H9 (cell line): ENCODE results near the gene LIN28B. TPM values are rescaled to one million over a fixed set of nuclear protein-coding genes. Genes with fewer than 3 reads are reported as not detected.

Source experiments
- DNase-seq: peaks from one replicate; pipeline ENCODE4 v3.0.0-alpha.2; 2017
- H2AFZ ChIP-seq: one replicate; pipeline ENCODE4 v1.6.1; 2013; ENCODE audit warnings: mild to moderate bottlenecking, low read length, control low read depth, moderate library complexity
- H2AK5ac ChIP-seq: 2 replicates; pipeline ENCODE4 v1.6.1; 2013; ENCODE audit warnings: low read length, control low read depth, mixed read lengths; ENCODE audit not compliant: insufficient read length
- H2BK120ac ChIP-seq: one replicate; pipeline ENCODE4 v1.6.1; 2013; ENCODE audit warnings: low read depth, mild to moderate bottlenecking, low read length, control low read depth, inconsistent platforms; ENCODE audit not compliant: poor library complexity, severe bottlenecking
- H2BK12ac ChIP-seq: 2 replicates; pipeline ENCODE4 v1.6.1; 2013; ENCODE audit warnings: low read length, control low read depth, mixed read lengths, low read depth; ENCODE audit not compliant: insufficient read length
- H2BK15ac ChIP-seq: 2 replicates; pipeline ENCODE4 v1.6.1; 2013; ENCODE audit warnings: low read depth, low read length, control low read depth
- H2BK20ac ChIP-seq: one replicate; pipeline ENCODE4 v1.6.1; 2013; ENCODE audit warnings: low read depth, mild to moderate bottlenecking, low read length, control low read depth, inconsistent platforms; ENCODE audit not compliant: poor library complexity, severe bottlenecking
- H2BK5ac ChIP-seq: 2 replicates; pipeline ENCODE4 v1.6.1; 2013; ENCODE audit warnings: low read length, control low read depth, mixed read lengths; ENCODE audit not compliant: insufficient read length
- H3K14ac ChIP-seq: 2 replicates; pipeline ENCODE4 v1.6.1; 2013; ENCODE audit warnings: low read length, control low read depth; ENCODE audit not compliant: insufficient read depth
- H3K18ac ChIP-seq: 2 replicates; pipeline ENCODE4 v1.6.1; 2013; ENCODE audit warnings: low read depth, mild to moderate bottlenecking, mixed read lengths, low read length, control low read depth; ENCODE audit not compliant: insufficient read length
- H3K23ac ChIP-seq: 2 replicates; pipeline ENCODE4 v1.6.1; 2013; ENCODE audit warnings: low read length, control low read depth, mixed read lengths, low read depth; ENCODE audit not compliant: insufficient read length
- H3K23me2 ChIP-seq: 2 replicates; pipeline ENCODE4 v1.6.1; 2013; ENCODE audit warnings: low read depth, mild to moderate bottlenecking, mixed read lengths, low read length, control low read depth; ENCODE audit not compliant: insufficient read length, poor library complexity, severe bottlenecking
- H3K27ac ChIP-seq: 2 replicates; pipeline ENCODE4 v1.5.1; 2013; ENCODE audit warnings: low read length, control low read depth, mixed read lengths, low read depth; ENCODE audit not compliant: insufficient read length
- H3K27me3 ChIP-seq: 2 replicates; pipeline ENCODE4 v1.6.1; 2013; ENCODE audit warnings: low read length, control low read depth, inconsistent platforms; ENCODE audit not compliant: insufficient read depth
- H3K4ac ChIP-seq: 2 replicates; pipeline ENCODE4 v1.6.1; 2013; ENCODE audit warnings: low read depth, mild to moderate bottlenecking, control low read depth, inconsistent platforms, low read length, moderate library complexity
- H3K4me1 ChIP-seq: 2 replicates; pipeline ENCODE4 v1.6.1; 2013; ENCODE audit warnings: low read length, control low read depth, inconsistent platforms; ENCODE audit not compliant: insufficient read depth
- H3K4me2 ChIP-seq: 2 replicates; pipeline ENCODE4 v1.6.1; 2013; ENCODE audit warnings: low read length, control low read depth, mixed read lengths; ENCODE audit not compliant: insufficient read length, insufficient read depth
- H3K56ac ChIP-seq: 2 replicates; pipeline ENCODE4 v1.6.1; 2013; ENCODE audit warnings: low read depth, mild to moderate bottlenecking, mixed read lengths, low read length, control low read depth; ENCODE audit not compliant: insufficient read length
- H3K79me1 ChIP-seq: 2 replicates; pipeline ENCODE4 v1.6.1; 2013; ENCODE audit warnings: low read depth, mild to moderate bottlenecking, moderate library complexity, low read length, control low read depth, inconsistent platforms; ENCODE audit not compliant: insufficient read depth, poor library complexity, severe bottlenecking
- H3K79me2 ChIP-seq: 2 replicates; pipeline ENCODE4 v1.6.1; 2013; ENCODE audit warnings: low read length, control low read depth, inconsistent platforms; ENCODE audit not compliant: insufficient read depth
- H3K9ac ChIP-seq: 2 replicates; pipeline ENCODE4 v1.6.1; 2013; ENCODE audit warnings: low read length, control low read depth, mixed read lengths; ENCODE audit not compliant: insufficient read length; ENCODE audit errors: extremely low read depth
- H3K9me3 ChIP-seq: one replicate; pipeline ENCODE4 v1.6.1; 2013; ENCODE audit warnings: low read depth, low read length, inconsistent platforms; ENCODE audit not compliant: control insufficient read depth
- H3T11ph ChIP-seq: one replicate; pipeline ENCODE4 v1.6.1; 2013; ENCODE audit warnings: mild to moderate bottlenecking, low read length, control low read depth, inconsistent platforms
- H4K20me1 ChIP-seq: one replicate; pipeline ENCODE4 v1.6.1; 2013; ENCODE audit not compliant: control insufficient read depth, insufficient read length, insufficient read depth
- H4K5ac ChIP-seq: 2 replicates; pipeline ENCODE4 v1.6.1; 2013; ENCODE audit warnings: low read depth, mild to moderate bottlenecking, mixed read lengths, low read length, control low read depth; ENCODE audit not compliant: insufficient read length
- H4K8ac ChIP-seq: replicated peaks from 2 replicates; pipeline ENCODE4 v1.6.1; 2013; ENCODE audit warnings: low read length, control low read depth, mixed read lengths, low read depth; ENCODE audit not compliant: insufficient read length
- H4K91ac ChIP-seq: 2 replicates; pipeline ENCODE4 v1.6.1; 2013; ENCODE audit warnings: low read depth, mild to moderate bottlenecking, moderate library complexity, mixed read lengths, low read length, control low read depth; ENCODE audit not compliant: insufficient read length
- H3K27ac Mint-ChIP-seq, 3 experiments: 2 replicates in 2 of 3; 3 replicates in 1 of 3; pipeline ENCODE4 v1.8.0; 2020 to 2021; ENCODE audit warnings: mixed read lengths in 3 of 3, mild to moderate bottlenecking in 1 of 3, moderate library complexity in 1 of 3
- H3K27me3 Mint-ChIP-seq: 2 replicates; pipeline ENCODE4 v1.8.0; 2021; ENCODE audit warnings: low read depth, mild to moderate bottlenecking, moderate library complexity, mixed read lengths
- H3K36me3 Mint-ChIP-seq, 3 experiments: 2 replicates in 2 of 3; 3 replicates in 1 of 3; pipeline ENCODE4 v1.8.0; 2020 to 2021; ENCODE audit warnings: low read depth in 3 of 3, mixed read lengths in 3 of 3; ENCODE audit not compliant: insufficient read depth in 1 of 3
- H3K4me1 Mint-ChIP-seq, 2 experiments: 2 replicates each; pipeline ENCODE4 v1.8.0; 2020; ENCODE audit warnings: mixed read lengths in 2 of 2
- H3K4me3 Mint-ChIP-seq, 2 experiments: 2 replicates in 1 of 2; 3 replicates in 1 of 2; pipeline ENCODE4 v1.8.0; 2020 to 2021; ENCODE audit warnings: mild to moderate bottlenecking in 2 of 2, mixed read lengths in 2 of 2, moderate library complexity in 1 of 2
- H3K9me3 Mint-ChIP-seq, 2 experiments: 2 replicates in 1 of 2; 3 replicates in 1 of 2; pipeline ENCODE4 v1.8.0; 2020; ENCODE audit warnings: mild to moderate bottlenecking in 2 of 2, mixed read lengths in 2 of 2, moderate library complexity in 1 of 2
- CTCF ChIP-seq: fragments of 200-600 bp; sonication (generic); conservative IDR thresholded peaks from 3 replicates; pipeline ENCODE4 v1.8.0; 2021; ENCODE audit warnings: antibody characterized with exemption, mild to moderate bottlenecking
- WGBS: extraction: QIAGEN DNeasy Blood & Tissue Kit; methylation state at CpG from one replicate; pipeline ENCODE4 v1.1.7; 2013; ENCODE audit warnings: missing lambda C conversion rate, low lambda C conversion rate, mixed read lengths; ENCODE audit not compliant: insufficient read length; ENCODE audit errors: extremely low coverage; 5-methylcytosine and 5-hydroxymethylcytosine counted together
- total RNA-seq: library from RNA; stranded (reverse); gene quantifications from 2 replicates; pipeline ENCODE4 v1.2.1, GENCODE V29; 2021

Gene LIN28B
- total RNA-seq, 1 experiment from 2014 or later = 110 TPM

GRCh38 chr6:104983296-104983695 lies 26.4 kb downstream of the LIN28B start:
- TF ChIP-seq CTCF = no peak
- no peaks in the 10 kb centered on the region for H3K27me3 ChIP-seq

More at GRCh38 chr6:104983296-104983695, 26.4 kb downstream of the LIN28B start:
- H3K23me2 ChIP-seq = no peaks in the 10 kb centered on the region
- no peak overlapping the region for H3K56ac ChIP-seq
- H3K36me3 Mint-ChIP-seq = peaks cover 15 to 59% (median 49%) of the 10 kb centered on the region in 3 experiments
- no peak overlapping the region for H2BK120ac ChIP-seq
- H4K5ac ChIP-seq = no peak overlapping the region
- H3K4me1 ChIP-seq = no peaks in the 10 kb centered on the region
- peaks cover 4% of the 10 kb centered on the region for H3K79me1 ChIP-seq
- H3K27me3 Mint-ChIP-seq = no peaks in the 10 kb centered on the region
- no peak overlapping the region for H3K27ac ChIP-seq
- no peaks in the 10 kb centered on the region for H3K9me3 ChIP-seq
- no peak overlapping the region for H3K4ac ChIP-seq
- no peak overlapping the region for H2BK12ac ChIP-seq
- peak overlapping the region in 2 of 3 experiments; percentile 59 to 81; a peak in 2 of 7 replicates for H3K27ac Mint-ChIP-seq
- peaks cover 26 to 33% of the 10 kb centered on the region in 2 experiments for H3K4me1 Mint-ChIP-seq
- no peak overlapping the region for H3K4me3 Mint-ChIP-seq
- no peak overlapping the region for H3K4me2 ChIP-seq
- no peak overlapping the region for H3K9ac ChIP-seq
- no peak overlapping the region for H2AK5ac ChIP-seq
- H4K8ac ChIP-seq = no peak overlapping the region
- no peak overlapping the region for H3K23ac ChIP-seq
- no peak overlapping the region for H2BK15ac ChIP-seq
- H3T11ph ChIP-seq = no peak overlapping the region
- H4K91ac ChIP-seq = no peak overlapping the region
- no peaks in the 10 kb centered on the region for H3K9me3 Mint-ChIP-seq
- H2BK5ac ChIP-seq = no peak overlapping the region
- no CpG with 5 or more reads among the region's 5 CpGs for WGBS
- no peak for DNase-seq
- H4K20me1 ChIP-seq = no peaks in the 10 kb centered on the region
- peaks cover 6% of the 10 kb centered on the region; the same call in 1 of the 2 replicates for H3K79me2 ChIP-seq
- no peak overlapping the region for H2AFZ ChIP-seq
- no peak overlapping the region for H3K18ac ChIP-seq
- no peak overlapping the region for H2BK20ac ChIP-seq
- no peak overlapping the region for H3K14ac ChIP-seq
